MM.1S (cell line): Measurements from ENCODE around the gene PRKCZ.

Experiments used
- DNase-seq: peaks from one replicate; pipeline ENCODE4 v3.0.0-alpha.2; 2015
- H2AFZ ChIP-seq: fragments of 300-600 bp; sonication (generic); 2 replicates; pipeline ENCODE4 v1.6.0; 2016; ENCODE audit warnings: antibody characterized with exemption, low read length
- H3F3A ChIP-seq: fragments of 300-600 bp; sonication (generic); 2 replicates; pipeline ENCODE4 v1.6.1; 2016; ENCODE audit warnings: mild to moderate bottlenecking, antibody characterized with exemption, low read length, moderate library complexity, mixed read lengths; ENCODE audit not compliant: insufficient read depth
- H3K27ac ChIP-seq: fragments of 300-600 bp; sonication (generic); 2 replicates; pipeline ENCODE4 v1.5.1; 2016; ENCODE audit warnings: mild to moderate bottlenecking, low read length
- H3K27me3 ChIP-seq: fragments of 300-600 bp; sonication (generic); replicated peaks from 2 replicates; pipeline ENCODE4 v1.6.0; 2016; ENCODE audit warnings: low read length; ENCODE audit not compliant: insufficient read depth
- H3K36me3 ChIP-seq: fragments of 300-600 bp; sonication (generic); replicated peaks from 2 replicates; pipeline ENCODE4 v1.6.1; 2016; ENCODE audit warnings: mild to moderate bottlenecking, low read length, mixed read lengths; ENCODE audit not compliant: insufficient read depth
- H3K4me1 ChIP-seq: fragments of 300-600 bp; sonication (generic); 2 replicates; pipeline ENCODE4 v1.6.1; 2016; ENCODE audit warnings: low read length, mixed read lengths
- H3K4me2 ChIP-seq: fragments of 300-600 bp; sonication (generic); 2 replicates; pipeline ENCODE4 v1.6.0; 2016; ENCODE audit warnings: low read depth, low read length
- H3K4me3 ChIP-seq: fragments of 300-600 bp; sonication (generic); 2 replicates; pipeline ENCODE4 v1.5.1; 2016; ENCODE audit warnings: low read length, mixed read lengths
- H3K79me2 ChIP-seq: fragments of 300-600 bp; sonication (generic); 2 replicates; pipeline ENCODE4 v1.6.1; 2016; ENCODE audit warnings: mixed run types, low read length, mixed read lengths
- H3K9ac ChIP-seq: fragments of 300-600 bp; sonication (generic); 2 replicates; pipeline ENCODE4 v1.6.1; 2016; ENCODE audit warnings: low read length, mixed read lengths
- H3K9me2 ChIP-seq: fragments of 300-600 bp; sonication (generic); replicated peaks from 2 replicates; pipeline ENCODE4 v1.6.1; 2016; ENCODE audit warnings: mild to moderate bottlenecking, low read length, mixed read lengths; ENCODE audit not compliant: insufficient read depth
- H3K9me3 ChIP-seq: fragments of 300-600 bp; sonication (generic); replicated peaks from 2 replicates; pipeline ENCODE4 v1.6.1; 2016; ENCODE audit warnings: mild to moderate bottlenecking, low read length, mixed read lengths; ENCODE audit not compliant: insufficient read depth
- H4K20me1 ChIP-seq: fragments of 300-600 bp; sonication (generic); 2 replicates; pipeline ENCODE4 v1.6.1; 2016; ENCODE audit warnings: mild to moderate bottlenecking, low read length, moderate library complexity, mixed read lengths; ENCODE audit not compliant: insufficient read depth
- EZH2 ChIP-seq: fragments of 300-600 bp; sonication (generic); optimal IDR thresholded peaks from 2 replicates; pipeline ENCODE3; 2017; ENCODE audit warnings: low read depth, mild to moderate bottlenecking, antibody characterized with exemption, low read length, mixed read lengths
- EZH2phosphoT487 ChIP-seq: fragments of 300-600 bp; sonication (generic); IDR thresholded peaks from 2 replicates; pipeline ENCODE4 v1.6.1; 2018; ENCODE audit warnings: antibody characterized with exemption, low read length
- TF ChIP-seq, protein P1 (sequence below): fragments of 300-600 bp; sonication (generic); IDR thresholded peaks from 2 replicates; pipeline ENCODE4 v1.5.1; 2016; ENCODE audit warnings: antibody characterized with exemption, low read length, mixed read lengths

The PRKCZ gene

GRCh38 chr1:2181271-2181670 is 131.1 kb downstream of the PRKCZ start:
- no peak overlapping the region for H2AFZ ChIP-seq
- H3F3A ChIP-seq, result no peaks in the 10 kb centered on the region
- no peaks in the 10 kb centered on the region for H3K9me3 ChIP-seq
- H3K36me3 ChIP-seq, result no peaks in the 10 kb centered on the region
- no peak overlapping the region for H3K27ac ChIP-seq
- no peak for DNase-seq
- peaks cover 75% of the 10 kb centered on the region for H3K27me3 ChIP-seq
- no peaks in the 10 kb centered on the region for H3K9me2 ChIP-seq
- H3K4me1 ChIP-seq, result no peaks in the 10 kb centered on the region
- no peak overlapping the region for H3K4me3 ChIP-seq
- no peak overlapping the region for H3K9ac ChIP-seq
- no peaks in the 10 kb centered on the region for H4K20me1 ChIP-seq
- no peaks in the 10 kb centered on the region for H3K79me2 ChIP-seq
- TF ChIP-seq, protein P1, sequence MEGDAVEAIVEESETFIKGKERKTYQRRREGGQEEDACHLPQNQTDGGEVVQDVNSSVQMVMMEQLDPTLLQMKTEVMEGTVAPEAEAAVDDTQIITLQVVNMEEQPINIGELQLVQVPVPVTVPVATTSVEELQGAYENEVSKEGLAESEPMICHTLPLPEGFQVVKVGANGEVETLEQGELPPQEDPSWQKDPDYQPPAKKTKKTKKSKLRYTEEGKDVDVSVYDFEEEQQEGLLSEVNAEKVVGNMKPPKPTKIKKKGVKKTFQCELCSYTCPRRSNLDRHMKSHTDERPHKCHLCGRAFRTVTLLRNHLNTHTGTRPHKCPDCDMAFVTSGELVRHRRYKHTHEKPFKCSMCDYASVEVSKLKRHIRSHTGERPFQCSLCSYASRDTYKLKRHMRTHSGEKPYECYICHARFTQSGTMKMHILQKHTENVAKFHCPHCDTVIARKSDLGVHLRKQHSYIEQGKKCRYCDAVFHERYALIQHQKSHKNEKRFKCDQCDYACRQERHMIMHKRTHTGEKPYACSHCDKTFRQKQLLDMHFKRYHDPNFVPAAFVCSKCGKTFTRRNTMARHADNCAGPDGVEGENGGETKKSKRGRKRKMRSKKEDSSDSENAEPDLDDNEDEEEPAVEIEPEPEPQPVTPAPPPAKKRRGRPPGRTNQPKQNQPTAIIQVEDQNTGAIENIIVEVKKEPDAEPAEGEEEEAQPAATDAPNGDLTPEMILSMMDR, result no peak
- TF ChIP-seq EZH2 (no peak), EZH2phosphoT487 (no peak)
- no peak overlapping the region for H3K4me2 ChIP-seq

- H3K27ac ChIP-seq, result no peak overlapping the region
- H3K4me1 ChIP-seq, result no peaks in the 10 kb centered on the region
- H4K20me1 ChIP-seq, result no peaks in the 10 kb centered on the region
- H3F3A ChIP-seq, result no peaks in the 10 kb centered on the region
- TF ChIP-seq, protein P1, result no peak
- TF ChIP-seq EZH2, result no peak
- TF ChIP-seq EZH2phosphoT487, result no peak
- H3K4me3 ChIP-seq, result no peak overlapping the region
- H3K36me3 ChIP-seq, result no peaks in the 10 kb centered on the region
- no peak overlapping the region for H3K4me2 ChIP-seq
- H2AFZ ChIP-seq, result no peak overlapping the region
- no peak for DNase-seq
- no peak overlapping the region for H3K9ac ChIP-seq
- no peaks in the 10 kb centered on the region for H3K79me2 ChIP-seq
- H3K9me2 ChIP-seq, result no peaks in the 10 kb centered on the region
- no peaks in the 10 kb centered on the region for H3K9me3 ChIP-seq
- H3K27me3 ChIP-seq, result peaks cover 70% of the 10 kb centered on the region
Observed at GRCh38 chr1:2181752-2182151, 131.5 kb downstream of the PRKCZ start.

- no peaks in the 10 kb centered on the region for H3K36me3 ChIP-seq
- no peak overlapping the region for H3K4me3 ChIP-seq
- TF ChIP-seq, protein P1, result no peak
- TF ChIP-seq EZH2phosphoT487 (no peak), EZH2 (no peak)
- H3K9me3 ChIP-seq, result no peaks in the 10 kb centered on the region
- no peaks in the 10 kb centered on the region for H3K9me2 ChIP-seq
- H3K27me3 ChIP-seq, result peaks cover 64% of the 10 kb centered on the region
- H2AFZ ChIP-seq, result no peak overlapping the region
- no peaks in the 10 kb centered on the region for H3K4me1 ChIP-seq
- no peak overlapping the region for H3K4me2 ChIP-seq
- H3K27ac ChIP-seq, result no peak overlapping the region
- no peaks in the 10 kb centered on the region for H3K79me2 ChIP-seq
- H4K20me1 ChIP-seq, result no peaks in the 10 kb centered on the region
- H3K9ac ChIP-seq, result no peak overlapping the region
- DNase-seq, result no peak
- H3F3A ChIP-seq, result no peaks in the 10 kb centered on the region
Observed at GRCh38 chr1:2182376-2182775, 132.2 kb downstream of the PRKCZ start.
